Measurements from ENCODE around the gene ARFRP1. TPM values are rescaled to one million over a fixed set of nuclear protein-coding genes. Genes with fewer than 3 reads are reported as not detected.

Gene ARFRP1
- 31.6 and 41.6 TPM in 2 replicates for total RNA-seq

DNA sequence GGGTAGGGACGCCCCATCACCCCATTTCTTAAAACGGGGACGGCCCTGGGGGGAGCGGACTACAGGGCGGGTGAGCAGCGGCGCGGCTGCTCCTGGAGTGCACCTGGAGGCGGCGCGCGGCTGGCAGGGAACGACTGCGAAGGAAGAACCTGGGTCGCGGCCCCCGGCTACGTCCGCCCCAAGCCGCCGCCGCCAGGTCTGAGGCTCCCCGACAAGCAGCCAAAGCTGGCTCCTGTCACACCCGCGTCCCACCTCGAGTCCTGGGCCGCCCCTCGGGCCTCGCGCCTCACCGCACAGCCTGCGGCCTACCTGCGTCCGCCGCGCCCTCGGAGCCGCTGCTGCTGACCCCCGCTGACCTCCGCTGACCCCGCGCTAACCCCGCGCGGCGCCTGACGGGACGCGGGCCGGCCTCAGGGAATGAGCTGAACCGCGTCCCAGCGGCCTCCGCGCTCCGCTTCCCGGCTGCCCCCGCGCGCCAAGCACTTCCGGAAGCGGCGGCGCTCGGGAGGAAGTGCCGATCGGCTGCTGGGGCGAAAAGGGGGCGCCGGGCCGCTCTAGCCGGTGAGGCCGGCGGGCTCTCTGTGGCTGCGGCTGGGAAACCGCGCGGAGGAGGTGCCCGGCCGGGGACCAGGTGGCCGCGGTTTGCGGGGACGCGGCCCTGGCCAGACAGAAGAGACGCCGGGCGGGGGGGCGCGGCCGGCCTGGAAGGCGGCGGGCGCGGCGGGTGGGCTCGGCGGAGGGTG, at the start of gene ARFRP1, which contains the start of gene ZGPAT:
ARFRP1 (minus strand) TSS at position 419 of the 743 bp plus-strand sequence. CDS start 885 bp downstream, outside the sequence.
ZGPAT (plus strand) TSS at position 482 of the 743 bp plus-strand sequence. CDS start 542 bp downstream, outside the sequence.

DNA sequence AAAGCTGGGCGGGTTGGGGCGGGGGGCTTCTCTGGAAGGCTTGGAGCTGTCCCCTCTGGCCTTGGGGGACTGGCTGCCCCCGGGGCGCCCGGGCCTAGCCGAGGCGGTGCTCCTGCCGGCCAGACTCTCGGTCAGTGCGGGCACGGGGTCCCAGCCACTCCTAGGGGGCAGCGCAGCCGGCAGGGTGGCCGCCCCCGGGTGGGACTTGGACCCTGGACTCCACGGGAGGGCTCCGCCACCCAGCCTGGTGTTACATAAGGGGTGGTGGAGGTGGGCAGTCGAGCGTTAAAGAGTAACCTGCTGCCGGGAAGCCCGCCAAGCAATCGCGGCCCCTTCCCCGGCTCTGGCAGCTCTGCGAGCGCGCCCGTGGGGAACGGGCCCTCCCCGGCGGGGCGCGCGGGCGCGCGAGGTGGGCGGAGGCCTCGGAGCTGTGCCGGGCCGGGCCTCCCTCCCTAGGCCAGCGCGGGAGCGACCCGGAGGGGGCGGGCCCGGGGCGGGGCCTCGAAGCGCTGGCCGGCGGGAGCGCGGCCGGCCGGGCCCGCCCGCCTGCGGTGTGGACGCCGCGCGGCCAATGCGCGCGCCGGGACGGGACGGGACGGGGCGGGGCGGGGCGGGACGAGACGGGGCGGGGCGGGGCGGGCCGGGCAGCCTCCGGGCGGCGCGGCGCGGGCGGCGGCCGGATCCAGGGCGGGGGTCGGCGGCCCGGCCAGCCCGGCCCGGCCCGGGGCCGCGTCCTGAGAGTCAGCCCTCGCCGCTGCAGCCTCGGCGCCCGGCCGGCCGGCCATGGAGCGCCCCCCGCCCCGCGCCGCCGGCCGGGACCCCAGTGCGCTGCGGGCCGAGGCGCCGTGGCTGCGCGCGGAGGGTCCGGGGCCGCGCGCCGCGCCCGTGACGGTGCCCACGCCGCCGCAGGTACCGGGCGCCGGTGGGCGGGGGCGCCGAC, 31.6 kb upstream of the ARFRP1 start, which contains the start of gene SLC2A4RG:
SLC2A4RG (plus strand) TSS at position 647 of the 940 bp plus-strand sequence; CDS start at position 784, 137 bp downstream.

DNA sequence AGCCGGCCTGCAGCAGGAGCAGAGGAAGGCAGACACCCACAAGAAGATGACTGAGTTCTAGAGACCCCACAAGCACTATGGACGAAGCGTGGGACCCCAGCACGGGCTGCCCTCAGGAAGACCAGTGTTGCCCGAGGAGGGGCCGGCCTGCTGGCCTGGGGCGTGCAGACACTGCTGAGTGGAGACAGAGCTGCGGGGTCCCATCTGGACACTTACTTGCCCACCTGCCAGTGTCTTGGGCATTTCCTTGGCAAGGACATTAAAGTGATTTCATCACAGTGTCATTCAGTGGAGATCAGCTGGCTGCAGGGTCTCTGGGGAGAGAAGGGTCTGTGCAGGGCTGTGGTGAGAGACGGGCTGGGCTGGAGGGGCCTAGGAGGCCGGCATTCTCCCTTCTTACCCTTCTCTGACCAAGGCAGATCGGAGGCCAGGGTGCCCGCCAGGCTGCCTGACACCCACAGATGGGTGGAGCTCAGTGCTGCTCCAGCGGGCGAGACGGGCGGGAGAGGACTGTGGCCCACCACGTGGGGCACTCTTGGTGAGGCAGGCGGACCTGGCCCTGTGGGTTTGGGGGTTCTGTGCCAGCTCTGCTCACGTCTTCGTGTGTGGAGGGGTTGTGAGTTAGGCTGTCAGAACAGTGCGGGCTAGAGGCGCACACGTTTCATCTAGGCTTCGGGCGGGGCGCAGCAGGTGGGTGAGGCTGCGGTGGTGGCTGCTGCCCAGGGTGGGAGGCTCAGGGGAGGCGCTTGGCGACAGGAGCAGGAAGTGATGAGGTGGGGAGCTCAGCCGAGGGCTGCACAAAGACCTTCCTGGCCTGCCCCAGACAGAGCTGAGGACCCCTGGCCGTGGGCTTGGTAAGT, 28.3 kb upstream of the ARFRP1 start, which contains the start of gene LIME1:
LIME1 (plus strand) TSS at position 806 of the 860 bp plus-strand sequence. CDS start 886 bp downstream, outside the sequence.

DNA sequence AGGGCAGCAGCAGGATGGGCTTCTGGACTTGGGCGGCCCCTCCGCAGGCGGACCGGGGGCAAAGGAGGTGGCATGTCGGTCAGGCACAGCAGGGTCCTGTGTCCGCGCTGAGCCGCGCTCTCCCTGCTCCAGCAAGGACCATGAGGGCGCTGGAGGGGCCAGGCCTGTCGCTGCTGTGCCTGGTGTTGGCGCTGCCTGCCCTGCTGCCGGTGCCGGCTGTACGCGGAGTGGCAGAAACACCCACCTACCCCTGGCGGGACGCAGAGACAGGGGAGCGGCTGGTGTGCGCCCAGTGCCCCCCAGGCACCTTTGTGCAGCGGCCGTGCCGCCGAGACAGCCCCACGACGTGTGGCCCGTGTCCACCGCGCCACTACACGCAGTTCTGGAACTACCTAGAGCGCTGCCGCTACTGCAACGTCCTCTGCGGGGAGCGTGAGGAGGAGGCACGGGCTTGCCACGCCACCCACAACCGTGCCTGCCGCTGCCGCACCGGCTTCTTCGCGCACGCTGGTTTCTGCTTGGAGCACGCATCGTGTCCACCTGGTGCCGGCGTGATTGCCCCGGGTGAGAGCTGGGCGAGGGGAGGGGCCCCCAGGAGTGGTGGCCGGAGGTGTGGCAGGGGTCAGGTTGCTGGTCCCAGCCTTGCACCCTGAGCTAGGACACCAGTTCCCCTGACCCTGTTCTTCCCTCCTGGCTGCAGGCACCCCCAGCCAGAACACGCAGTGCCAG, 11.0 kb downstream of the ARFRP1 start, which contains the start of gene TNFRSF6B:
TNFRSF6B (plus strand) TSS at position 25 of the 729 bp plus-strand sequence; CDS start at position 141, 116 bp downstream.

GRCh38 chr20:63657937-63658748, 49.6 kb downstream of the ARFRP1 start, which contains the start of gene RTEL1:
Gene RTEL1, plus strand, starts transcription at chr20:63658312. Its CDS starts 1,091 bp downstream, at chr20:63659403.

DNA sequence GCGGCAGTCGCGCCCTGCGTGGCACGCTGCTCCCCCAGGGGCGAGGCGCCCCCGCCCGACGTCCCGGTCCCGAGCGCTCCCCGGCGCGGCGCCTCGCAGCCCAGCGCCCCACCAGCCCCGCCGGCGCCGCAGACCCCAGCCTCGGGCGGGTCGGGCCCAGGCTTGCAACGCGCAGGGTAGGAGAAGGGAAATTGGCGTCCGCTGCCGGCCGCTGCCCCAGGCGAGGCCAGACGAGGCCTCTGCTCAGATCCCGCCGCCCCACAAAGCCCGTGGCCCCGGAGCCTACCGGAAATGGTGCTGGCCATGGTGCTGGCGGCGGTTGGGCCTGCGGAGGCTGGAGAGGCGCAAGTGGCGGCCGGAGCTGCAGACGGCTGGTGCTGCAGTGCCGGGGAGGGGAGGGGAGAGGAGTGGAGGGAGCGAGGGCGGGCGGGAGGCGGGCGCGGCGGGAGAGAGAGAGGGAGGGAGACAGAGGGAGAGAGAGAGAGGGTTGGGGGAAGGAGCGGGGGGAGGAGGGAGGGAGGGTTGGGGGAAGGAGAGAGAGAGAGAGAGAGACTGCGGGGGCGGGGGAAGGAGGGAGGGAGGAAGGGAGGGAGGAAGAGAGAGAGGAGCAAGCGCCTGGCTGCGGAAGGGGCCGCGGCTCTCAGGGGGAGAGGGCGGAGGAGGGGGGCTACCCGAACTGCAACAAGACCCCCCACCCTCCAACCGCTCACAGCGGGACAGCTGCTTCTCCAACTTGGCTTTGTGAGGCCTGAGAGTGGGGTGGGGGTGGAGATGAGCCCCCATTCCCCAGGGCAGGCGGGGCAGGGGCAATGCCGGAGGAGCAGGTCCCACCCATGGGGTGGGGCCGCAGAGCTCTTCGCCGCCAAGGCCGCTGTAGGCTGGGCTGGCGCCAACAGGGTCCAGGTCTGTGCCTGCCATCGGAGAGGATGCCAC, 54.5 kb downstream of the ARFRP1 start, which contains the start of gene STMN3:
STMN3 (minus strand) TSS at position 384 of the 933 bp plus-strand sequence; CDS start at position 305, 79 bp downstream.

Other genes with a start within 250 kb of the ARFRP1 start
- 0.19 TPM in 1 of 2 replicates, not detected in the other for gene KCNQ2, start 235.3 kb downstream of the ARFRP1 start, total RNA-seq
- 0.38 and 5.4 TPM in 2 replicates for gene EEF1A2, start 208.9 kb downstream of the ARFRP1 start, total RNA-seq
- gene PPDPF, start 187.2 kb downstream of the ARFRP1 start, total RNA-seq: 26.3 and 42.6 TPM in 2 replicates
- under 0.01 TPM in 1 of 2 replicates, not detected in the other for gene PTK6, start 170.6 kb downstream of the ARFRP1 start, total RNA-seq
- not detected in 2 replicates for gene SRMS, start 160.2 kb downstream of the ARFRP1 start, total RNA-seq
- gene FNDC11, start 153.8 kb downstream of the ARFRP1 start, total RNA-seq: 0.19 and 0.56 TPM in 2 replicates
- gene HELZ2, start 133.7 kb downstream of the ARFRP1 start, total RNA-seq: 32.1 and 33.0 TPM in 2 replicates
- gene GMEB2, start 80.9 kb downstream of the ARFRP1 start, total RNA-seq: 8.2 and 9.6 TPM in 2 replicates
- gene STMN3, start 54.6 kb downstream of the ARFRP1 start, total RNA-seq: 9.8 and 11.8 TPM in 2 replicates
- gene RTEL1, start 49.7 kb downstream of the ARFRP1 start, total RNA-seq: 6.2 and 13.8 TPM in 2 replicates
- gene TNFRSF6B, start 11.3 kb downstream of the ARFRP1 start, total RNA-seq: 2.7 and 8.7 TPM in 2 replicates
- 15.2 and 26.5 TPM in 2 replicates for gene ZGPAT, start 63 bp upstream of the ARFRP1 start, total RNA-seq
- gene LIME1, start 28.7 kb upstream of the ARFRP1 start, total RNA-seq: 3.3 and 4.2 TPM in 2 replicates
- gene SLC2A4RG, start 31.8 kb upstream of the ARFRP1 start, total RNA-seq: 22.0 and 22.3 TPM in 2 replicates
- 4.8 and 14.6 TPM in 2 replicates for gene ZBTB46, start 123.3 kb upstream of the ARFRP1 start, total RNA-seq
- gene ABHD16B, start 153.5 kb upstream of the ARFRP1 start, total RNA-seq: not detected in 2 replicates
- gene TPD52L2, start 157.3 kb upstream of the ARFRP1 start, total RNA-seq: 137 and 175 TPM in 2 replicates
- 73.9 and 78.2 TPM in 2 replicates for gene DNAJC5, start 187.2 kb upstream of the ARFRP1 start, total RNA-seq
- gene UCKL1, start 248.4 kb upstream of the ARFRP1 start, total RNA-seq: 13.5 and 25.9 TPM in 2 replicates

All from regular cardiac myocyte (primary cell).